ENCODE results near the gene C6orf15. TPM values are rescaled to one million over a fixed set of nuclear protein-coding genes. Genes with fewer than 3 reads are reported as not detected.

Gene C6orf15
- total and polyA plus RNA-seq, 2 of the 8 experiments (the other 6 are each of a cell fraction or from before 2014, with no cell fraction given), result not detected

GRCh38 chr6:31063906-31064435, 48.4 kb downstream of the C6orf15 start:
- Histone ChIP-seq H4K20me1 (replicated peaks in 1 of 2; ENCODE audit: control insufficient read depth in 1 of 2, insufficient read depth in 2 of 2, low read length in 2 of 2) (no peaks in the 10 kb centered on the region), H2AK5ac (ENCODE audit: low read depth, low read length) (no peak overlapping the region), H3K36me3 (ENCODE audit: control insufficient read depth in 2 of 4, insufficient read depth in 4 of 4, low read length in 3 of 4) (no peaks in the 10 kb centered on the region), H3K56ac (replicated peaks; ENCODE audit: insufficient read length, low read depth, low read length) (no peak overlapping the region), H3K9me3 (ENCODE audit: insufficient read depth in 2 of 2, low read depth in 1 of 2, low read length in 1 of 2) (0 out of 4 replicates have a peak, but pooled peaks cover 0 to 3% of the 10 kb centered on the region in 2 experiments), H3K18ac (ENCODE audit: extremely low read depth, low read length) (no peak overlapping the region), H2AFZ (ENCODE audit: low read length) (no peak overlapping the region), H4K91ac (replicated peaks; ENCODE audit: insufficient read length, low read length) (no peak overlapping the region), H3K4me1 (replicated peaks in 1 of 4; ENCODE audit: control insufficient read depth in 3 of 4, insufficient read depth in 4 of 4, low read length in 3 of 4) (no peaks in the 10 kb centered on the region; a peak in 1 of 7 replicates), H3K23ac (ENCODE audit: insufficient read length) (no peak overlapping the region), H4K8ac (ENCODE audit: extremely low read depth, insufficient read depth, low read length) (no peak overlapping the region), H2BK120ac (replicated peaks; ENCODE audit: low read depth, low read length) (no peak overlapping the region), H3K79me2 (ENCODE audit: control insufficient read depth in 1 of 2, insufficient read depth in 2 of 2, low read length in 2 of 2) (no peaks in the 10 kb centered on the region), H3K27ac (ENCODE audit: low read depth, low read length) (no peak overlapping the region), H3K79me1 (ENCODE audit: low read depth, low read length) (no peaks in the 10 kb centered on the region), H3K23me2 (ENCODE audit: low read depth, low read length) (no peaks in the 10 kb centered on the region; the same call in 1 of the 2 replicates), H2BK5ac (ENCODE audit: low read depth, low read length) (no peak overlapping the region), H4K5ac (ENCODE audit: insufficient read length, low read depth, low read length) (no peak overlapping the region), H3K9ac (replicated peaks in 1 of 4; ENCODE audit: extremely low read depth in 1 of 4, low read depth in 3 of 4, low read length in 3 of 4) (no peak overlapping the region), H2BK15ac (ENCODE audit: low read length) (no peak overlapping the region), H2BK12ac (ENCODE audit: low read depth, low read length) (no peak overlapping the region), H2BK20ac (ENCODE audit: low read length) (no peak overlapping the region), H3K14ac (ENCODE audit: insufficient read length) (no peak overlapping the region), H3K27me3 (replicated peaks in 1 of 4; ENCODE audit: control insufficient read depth in 3 of 4, extremely low read depth in 1 of 4, insufficient read depth in 3 of 4, low read length in 3 of 4) (no peaks in the 10 kb centered on the region), H3K4me3 (ENCODE audit: extremely low read depth in 1 of 4, insufficient read depth in 2 of 4, low read depth in 3 of 4, low read length in 4 of 4) (no peak overlapping the region), H3K4ac (replicated peaks; ENCODE audit: insufficient read length, low read depth, low read length) (no peak overlapping the region), H3K4me2 (ENCODE audit: insufficient read depth in 1 of 2, low read depth in 2 of 2, low read length in 2 of 2) (no peak overlapping the region)
- TF ChIP-seq RXRA (IDR thresholded peaks at IDR 0.05; ENCODE audit: insufficient read depth, low read depth, low read length), result no peak
- no peak for TF ChIP-seq RFX5 (IDR thresholded peaks at IDR 0.05; ENCODE audit: borderline replicate concordance, low read depth, low read length)
- CTCF ChIA-PET (ENCODE audit: partially characterized antibody), result interaction anchor here (0.7 to 1.6 kb wide), 7 partner anchors 23 to 148 kb away, joined by 3 to 4 read pairs (median 3); no protein-coding TSS in a partner anchor
- FAIRE-seq (no peak), DNase-seq (ENCODE audit: low read depth in 1 of 2, low spot score in 2 of 2) (no peak)
- POLR2A ChIA-PET (ENCODE audit: partially characterized antibody), result no interaction called here
- 82% methylated on average over 7 of the region's 7 CpGs; no CpG with 5 or more reads in 1 of the 2 experiments for WGBS, 2 experiments (ENCODE audit: extremely low coverage in 1 of 2, insufficient coverage in 1 of 2, insufficient read length in 1 of 2, insufficient replicate concordance in 2 of 2, low coverage in 1 of 2, low lambda C conversion rate in 2 of 2, missing lambda C conversion rate in 1 of 2)

Small RNA genes lying within 50 kb of the gene (small RNA-seq; reads per million reads assigned to genes)
- not detected for gene POLR2LP1 (ENCODE audit: insufficient read depth)
- gene RNU6-1133P (ENCODE audit: insufficient read depth), result not detected

Other genes starting within 250 kb of the C6orf15 start
- gene DDR1, start 228.1 kb downstream of the C6orf15 start, total RNA-seq (2021; fragmentation: NEBNext Ultra II Directional; extraction: Animal tissue kit (Norgen Biotek cat#: 25700)), result 181 and 182 TPM in 2 replicates
- 99.4 and 134 TPM in 2 replicates for gene DDR1, start 228.1 kb downstream of the C6orf15 start, polyA plus RNA-seq (2011; rRNA removed)
- 49.5 and 53.4 TPM in 2 replicates for gene GTF2H4, start 204.4 kb downstream of the C6orf15 start, total RNA-seq (2021; fragmentation: NEBNext Ultra II Directional; extraction: Animal tissue kit (Norgen Biotek cat#: 25700))
- 42.3 and 46.2 TPM in 2 replicates for gene GTF2H4, start 204.4 kb downstream of the C6orf15 start, polyA plus RNA-seq (2011; rRNA removed)
- gene VARS2, start 198.3 kb downstream of the C6orf15 start, total RNA-seq (2021; fragmentation: NEBNext Ultra II Directional; extraction: Animal tissue kit (Norgen Biotek cat#: 25700)), result 41.2 and 47.7 TPM in 2 replicates
- gene VARS2, start 198.3 kb downstream of the C6orf15 start, polyA plus RNA-seq (2011; rRNA removed), result 26.8 and 34.8 TPM in 2 replicates
- gene SFTA2, start 180.4 kb downstream of the C6orf15 start, total RNA-seq (2021; fragmentation: NEBNext Ultra II Directional; extraction: Animal tissue kit (Norgen Biotek cat#: 25700)), result not detected in 2 replicates
- not detected in 2 replicates for gene SFTA2, start 180.4 kb downstream of the C6orf15 start, polyA plus RNA-seq (2011; rRNA removed)
- gene MUCL3, start 171.6 kb downstream of the C6orf15 start, total RNA-seq (2021; fragmentation: NEBNext Ultra II Directional; extraction: Animal tissue kit (Norgen Biotek cat#: 25700)), result 0.08 and 0.37 TPM in 2 replicates
- 0.15 and 0.22 TPM in 2 replicates for gene MUCL3, start 171.6 kb downstream of the C6orf15 start, polyA plus RNA-seq (2011; rRNA removed)
- not detected in 2 replicates for gene MUC21, start 128.9 kb downstream of the C6orf15 start, total RNA-seq (2021; fragmentation: NEBNext Ultra II Directional; extraction: Animal tissue kit (Norgen Biotek cat#: 25700))
- not detected in 2 replicates for gene MUC21, start 128.9 kb downstream of the C6orf15 start, polyA plus RNA-seq (2011; rRNA removed)
- gene MUC22, start 102.1 kb downstream of the C6orf15 start, total RNA-seq (2021; fragmentation: NEBNext Ultra II Directional; extraction: Animal tissue kit (Norgen Biotek cat#: 25700)), result not detected in 2 replicates
- 0.02 TPM in 1 of 2 replicates, not detected in the other for gene MUC22, start 102.1 kb downstream of the C6orf15 start, polyA plus RNA-seq (2011; rRNA removed)
- gene PSORS1C1, start 2.2 kb upstream of the C6orf15 start, total RNA-seq (2021; fragmentation: NEBNext Ultra II Directional; extraction: Animal tissue kit (Norgen Biotek cat#: 25700)), result 0.36 and 0.52 TPM in 2 replicates
- gene PSORS1C1, start 2.2 kb upstream of the C6orf15 start, polyA plus RNA-seq (2011; rRNA removed), result 0.12 and 0.30 TPM in 2 replicates
- gene CDSN, start 7.9 kb upstream of the C6orf15 start, total RNA-seq (2021; fragmentation: NEBNext Ultra II Directional; extraction: Animal tissue kit (Norgen Biotek cat#: 25700)), result not detected in 2 replicates
- gene CDSN, start 7.9 kb upstream of the C6orf15 start, polyA plus RNA-seq (2011; rRNA removed), result not detected in 2 replicates
- gene PSORS1C2, start 26.5 kb upstream of the C6orf15 start, total RNA-seq (2021; fragmentation: NEBNext Ultra II Directional; extraction: Animal tissue kit (Norgen Biotek cat#: 25700)), result not detected in 2 replicates
- gene PSORS1C2, start 26.5 kb upstream of the C6orf15 start, polyA plus RNA-seq (2011; rRNA removed), result 0.11 and 0.58 TPM in 2 replicates
- gene CCHCR1, start 45.2 kb upstream of the C6orf15 start, total RNA-seq (2021; fragmentation: NEBNext Ultra II Directional; extraction: Animal tissue kit (Norgen Biotek cat#: 25700)), result 38.0 and 38.2 TPM in 2 replicates
- 20.9 and 32.8 TPM in 2 replicates for gene CCHCR1, start 45.2 kb upstream of the C6orf15 start, polyA plus RNA-seq (2011; rRNA removed)
- gene TCF19, start 46.0 kb upstream of the C6orf15 start, total RNA-seq (2021; fragmentation: NEBNext Ultra II Directional; extraction: Animal tissue kit (Norgen Biotek cat#: 25700)), result 10.0 and 11.0 TPM in 2 replicates
- 7.2 and 12.5 TPM in 2 replicates for gene TCF19, start 46.0 kb upstream of the C6orf15 start, polyA plus RNA-seq (2011; rRNA removed)
- gene POU5F1, start 58.1 kb upstream of the C6orf15 start, total RNA-seq (2021; fragmentation: NEBNext Ultra II Directional; extraction: Animal tissue kit (Norgen Biotek cat#: 25700)), result 2,526 and 2,533 TPM in 2 replicates
- gene POU5F1, start 58.1 kb upstream of the C6orf15 start, polyA plus RNA-seq (2011; rRNA removed), result 2,437 and 2,958 TPM in 2 replicates
- gene HLA-C, start 159.5 kb upstream of the C6orf15 start, total RNA-seq (2021; fragmentation: NEBNext Ultra II Directional; extraction: Animal tissue kit (Norgen Biotek cat#: 25700)), result 245 and 251 TPM in 2 replicates
- gene HLA-C, start 159.5 kb upstream of the C6orf15 start, polyA plus RNA-seq (2011; rRNA removed), result 360 and 430 TPM in 2 replicates
- 129 and 154 TPM in 2 replicates for gene HLA-B, start 244.6 kb upstream of the C6orf15 start, total RNA-seq (2021; fragmentation: NEBNext Ultra II Directional; extraction: Animal tissue kit (Norgen Biotek cat#: 25700))
- 231 and 233 TPM in 2 replicates for gene HLA-B, start 244.6 kb upstream of the C6orf15 start, polyA plus RNA-seq (2011; rRNA removed)

Data from H1 (cell line).